Erythroblast (primary cell): ENCODE results near the gene HOXB5.

Experiments used
- GATA1 ChIP-seq: IDR thresholded peaks from 2 replicates; pipeline ENCODE4 v1.6.1; 2011; ENCODE audit warnings: low read depth, mild to moderate bottlenecking, control low read depth, low read length, moderate library complexity
- POLR2A ChIP-seq: IDR thresholded peaks from 2 replicates; pipeline ENCODE4 v1.6.1; 2011; ENCODE audit warnings: mild to moderate bottlenecking, low read length

DNA sequence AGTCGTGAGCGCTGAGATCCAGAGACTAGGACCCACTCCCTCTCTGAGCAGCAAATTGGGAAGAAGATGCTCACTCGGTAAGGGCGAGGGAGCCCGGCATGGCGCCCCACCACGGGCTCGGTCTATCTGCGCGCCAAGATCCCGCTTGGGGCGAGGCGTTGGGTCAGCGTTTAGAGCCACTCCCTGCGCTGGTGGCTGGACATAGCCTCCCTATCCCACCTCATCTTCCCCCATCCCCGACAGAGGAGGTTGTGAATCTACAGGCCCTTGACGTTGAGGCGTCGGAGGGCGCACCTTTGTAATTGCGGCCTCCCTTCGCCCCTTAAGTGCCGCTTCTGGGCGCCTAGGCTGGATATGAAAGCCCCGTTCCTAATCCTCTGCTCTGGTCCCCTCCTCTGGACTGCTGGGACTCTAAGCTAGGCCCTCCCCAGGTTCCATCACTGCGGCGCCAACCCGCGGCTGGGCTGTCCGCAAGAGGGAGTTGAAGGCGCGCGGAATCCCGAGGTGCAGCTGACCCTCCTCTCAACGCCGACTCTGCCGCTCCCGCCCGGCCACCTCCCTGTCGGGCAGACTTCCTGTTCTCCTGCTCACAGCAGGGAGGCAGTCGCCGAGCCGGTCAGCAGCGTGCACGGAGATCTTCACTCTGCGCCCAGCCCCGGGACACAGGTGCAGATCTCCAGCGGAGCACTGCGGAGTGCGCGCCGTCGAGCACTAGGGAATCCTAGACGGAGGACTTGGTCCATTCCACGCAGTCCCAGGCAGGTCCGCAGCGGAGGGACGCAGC is 48.7 kb upstream of the HOXB5 start:
- TF ChIP-seq POLR2A (no peak), GATA1 (no peak)
